Stomach (tissue), 9 donors: ENCODE data around the gene BICRA. TPM values are rescaled to one million over a fixed set of nuclear protein-coding genes. Genes with fewer than 3 reads are reported as not detected.

Source experiments
- DNase-seq, 2 donors: peaks; one replicate each; pipeline versions ENCODE4 v3.0.0 to v3.0.0-alpha.2; 2013 to 2019
- H3K27ac ChIP-seq, 5 donors: fragments of 200-600 bp in 4 of 5; sonication (generic) in 4 of 5; one replicate each; pipeline ENCODE4 v1.5.1; 2013 to 2019; ENCODE audit warnings: mild to moderate bottlenecking in 1 of 5, moderate library complexity in 1 of 5
- H3K27me3 ChIP-seq, 3 donors: fragments of 200-600 bp; sonication (generic); one replicate each; pipeline ENCODE4 v1.5.1; 2017 to 2019; ENCODE audit warnings: mixed run types in 1 of 3
- H3K36me3 ChIP-seq, 4 donors: fragments of 200-600 bp; sonication (generic); 1 replicate in 3 of 4; 2 replicates in 1 of 4; pipeline ENCODE4 v1.5.1; 2016 to 2019
- H3K4me1 ChIP-seq, 4 donors: fragments of 200-600 bp; sonication (generic); one replicate each; pipeline ENCODE4 v1.5.1; 2016 to 2019
- H3K4me3 ChIP-seq, 4 donors: fragments of 200-600 bp; sonication (generic) in 3 of 4; one replicate each; pipeline ENCODE4 v1.5.1; 2016 to 2019; ENCODE audit warnings: mild to moderate bottlenecking in 1 of 4
- H3K9me3 ChIP-seq, 4 donors: fragments of 200-600 bp; sonication (generic); one replicate each; pipeline ENCODE4 v1.5.1; 2016 to 2019
- CTCF ChIP-seq, 7 experiments: fragments of 450-650 bp in 4 of 7; fragments of 200-600 bp in 3 of 7; sonication (generic) in 3 of 7; IDR thresholded peaks; one replicate each; pipeline ENCODE4 v1.5.1; 2016 to 2019; ENCODE audit warnings: antibody characterized with exemption in 7 of 7, control low read depth in 2 of 7, mild to moderate bottlenecking in 1 of 7
- EP300 ChIP-seq: sonication (generic); formaldehyde crosslinking; IDR thresholded peaks from one replicate; pipeline ENCODE4 v1.6.1; 2017; ENCODE audit warnings: antibody characterized with exemption
- POLR2A ChIP-seq, 4 donors: fragments of 450-650 bp; IDR thresholded peaks; one replicate each; pipeline ENCODE4 v1.6.1; 2016; ENCODE audit warnings: antibody characterized with exemption in 4 of 4, control low read depth in 2 of 4, mild to moderate bottlenecking in 1 of 4, moderate library complexity in 1 of 4
- POLR2AphosphoS5 ChIP-seq, 3 donors: sonication (generic); formaldehyde crosslinking; IDR thresholded peaks; one replicate each; pipeline ENCODE4 v1.6.1; 2016; ENCODE audit warnings: antibody characterized with exemption in 3 of 3
- WGBS, 5 donors: extraction: QIAGEN DNeasy Blood & Tissue Kit in 3 of 5; methylation state at CpG; one replicate each; pipeline versions ENCODE4 v1.1.5 to v1.1.7; 2013 to 2018; 5-methylcytosine and 5-hydroxymethylcytosine counted together
- intact Hi-C: fragments of 100-400 bp; cut with DNase I; formaldehyde crosslinking; loops from one replicate; pipeline ENCODE4 v1.15.1; 2023; ENCODE audit warnings: low total_unique reads
- polyA plus RNA-seq, 3 donors: library from polyadenylated mRNA; stranded (reverse); fragments of 200-250 nt; gene quantifications; one replicate each; pipeline ENCODE4 v1.2.3, GENCODE V29; 2013
- total RNA-seq, 5 donors: library from RNA; depleted of rRNA; stranded (reverse); fragments of >200 nt; gene quantifications; one replicate each; pipeline versions ENCODE4 v1.1.0 to v1.2.3, GENCODE V29; 2014 to 2016
- donor health status: healthy with polysubstance abuse.
- donor health status: Bipolar disorder and iron deficiency.
- donor health status: healthy.

The BICRA gene
- total and polyA plus RNA-seq, 8 donors, result 2.7 to 13.4 (median 9.5) TPM

GRCh38 chr19:47564081-47564480, 44.9 kb upstream of the BICRA start:
- intact Hi-C loops, result no loop called here
- Histone ChIP-seq H3K4me3 (no peak overlapping the region), H3K4me1 (peaks cover 0 to 13% (median 3%) of the 10 kb centered on the region in 4 donors), H3K27me3 (no peaks in the 10 kb centered on the region), H3K27ac (peak overlapping the region in 3 of 5 donors; percentile 6 to 39 (median 38)), H3K36me3 (no peaks in the 10 kb centered on the region), H3K9me3 (no peaks in the 10 kb centered on the region)
- peak in 1 of 3 donors; percentile 26 for TF ChIP-seq POLR2AphosphoS5 (IDR thresholded peaks at IDR 0.05)
- TF ChIP-seq EP300, result no peak
- 34 to 63% (median 56%) methylated on average over 3 of the region's 3 CpGs for WGBS, 5 donors
- peak; percentile 46 to 53 for DNase-seq

- intact Hi-C loops, result no loop called here
- Histone ChIP-seq H3K4me3 (no peak overlapping the region), H3K36me3 (no peaks in the 10 kb centered on the region), H3K4me1 (peaks cover 5 to 12% (median 9%) of the 10 kb centered on the region in 4 donors), H3K27ac (no peak overlapping the region), H3K9me3 (no peaks in the 10 kb centered on the region), H3K27me3 (peaks cover 0 to 18% (median 7%) of the 10 kb centered on the region in 3 donors)
- 84 to 87% (median 87%) methylated on average over 9 of the region's 9 CpGs for WGBS, 5 donors
- DNase-seq, result no peak
- no peak for TF ChIP-seq EP300
- no peak for TF ChIP-seq CTCF (IDR thresholded peaks at IDR 0.05)
- TF ChIP-seq POLR2AphosphoS5 (IDR thresholded peaks at IDR 0.05), result no peak
- TF ChIP-seq POLR2A (IDR thresholded peaks at IDR 0.05), result no peak
Observed at GRCh38 chr19:47569331-47569730, 39.6 kb upstream of the BICRA start.

- Histone ChIP-seq H3K27ac (peak overlapping the region in 1 of 5 donors; percentile 3), H3K4me3 (peak overlapping the region; percentile 37 to 45 (median 42)), H3K9me3 (no peaks in the 10 kb centered on the region), H3K36me3 (no peaks in the 10 kb centered on the region), H3K4me1 (peaks cover 5 to 12% (median 9%) of the 10 kb centered on the region in 4 donors), H3K27me3 (peaks cover 0 to 18% (median 7%) of the 10 kb centered on the region in 3 donors)
- 70 to 76% (median 72%) methylated on average over 13 to 22 of the region's 22 CpGs for WGBS, 5 donors
- intact Hi-C loops, result no loop called here
- TF ChIP-seq POLR2AphosphoS5 (IDR thresholded peaks at IDR 0.05) (no peak), EP300 (no peak), CTCF (IDR thresholded peaks at IDR 0.05) (no peak), POLR2A (IDR thresholded peaks at IDR 0.05) (no peak)
- no peak for DNase-seq
Observed at GRCh38 chr19:47572635-47573034, 36.3 kb upstream of the BICRA start.

GRCh38 chr19:47573071-47574026, 35.6 kb upstream of the BICRA start, which contains the start of gene ZNF541:
Gene ZNF541, minus strand, starts transcription at chr19:47573148. Its CDS starts 17,292 bp downstream, at chr19:47555856.
- H3K9me3 ChIP-seq, result no peaks in the 10 kb centered on the region
- H3K36me3 ChIP-seq, result no peaks in the 10 kb centered on the region
- no peak for TF ChIP-seq POLR2A (IDR thresholded peaks at IDR 0.05)
- no peak for TF ChIP-seq POLR2AphosphoS5 (IDR thresholded peaks at IDR 0.05)
- no peak for TF ChIP-seq EP300
- no peak for TF ChIP-seq CTCF (IDR thresholded peaks at IDR 0.05)
- peaks cover 0 to 18% (median 7%) of the 10 kb centered on the region in 3 donors for H3K27me3 ChIP-seq
- H3K27ac ChIP-seq, result peak within 1 kb of the TSS in 3 of 5 donors; percentile 3 to 49 (median 13)
- peak within 1 kb of the TSS; percentile 37 to 45 (median 42) for H3K4me3 ChIP-seq
- intact Hi-C loops, result no loop called here
- WGBS, 5 donors, result 16 to 42% (median 21%) methylated on average over 31 to 89 of the region's 89 CpGs
- H3K4me1 ChIP-seq, result peaks cover 5 to 12% (median 9%) of the 10 kb centered on the region in 4 donors
- DNase-seq, result peak; percentile 61 to 86
